HepG2 (cell line): ENCODE results near the gene HMGN4. TPM values are rescaled to one million over a fixed set of nuclear protein-coding genes. Genes with fewer than 3 reads are reported as not detected.

ENCODE experiments used
- EED ChIP-seq: sonication (generic); formaldehyde crosslinking; IDR thresholded peaks from 2 replicates; pipeline ENCODE4 v1.5.0; 2020; ENCODE audit warnings: mild to moderate bottlenecking, missing genetic modification reagents
- GABPB1 ChIP-seq: IDR thresholded peaks from 2 replicates; pipeline ENCODE4 v1.6.1; 2016; ENCODE audit warnings: mild to moderate bottlenecking, missing genetic modification reagents, moderate library complexity, missing compliant biosample characterization
- MYNN ChIP-seq: sonication (generic); formaldehyde crosslinking; IDR thresholded peaks from 2 replicates; pipeline ENCODE4 v1.4.0; 2020; ENCODE audit warnings: mild to moderate bottlenecking, low read depth, missing genetic modification reagents
- NCOR1 ChIP-seq: fragments of 200-600 bp; sonication (generic); IDR thresholded peaks from 2 replicates; pipeline ENCODE4 v1.7.0; 2017; ENCODE audit warnings: antibody characterized with exemption, low read length, borderline replicate concordance
- RAD51 ChIP-seq: fragments of 450-650 bp; IDR thresholded peaks from 2 replicates; pipeline ENCODE4 v1.6.1; 2016; ENCODE audit warnings: borderline replicate concordance
- STAG1 ChIP-seq: sonication (generic); formaldehyde crosslinking; IDR thresholded peaks from 2 replicates; pipeline ENCODE4 v1.4.0; 2020; ENCODE audit warnings: missing genetic modification reagents
- YEATS2 ChIP-seq: sonication (generic); formaldehyde crosslinking; IDR thresholded peaks from 2 replicates; pipeline ENCODE4 v1.4.0; 2020; ENCODE audit warnings: missing genetic modification reagents, borderline replicate concordance
- ZBTB8A ChIP-seq: sonication (generic); formaldehyde crosslinking; IDR thresholded peaks from 2 replicates; pipeline ENCODE4 v1.4.0; 2020; ENCODE audit warnings: mild to moderate bottlenecking, low read depth, missing genetic modification reagents, borderline replicate concordance
- ZNF567 ChIP-seq: sonication (generic); formaldehyde crosslinking; IDR thresholded peaks from 2 replicates; pipeline ENCODE4 v1.8.1; 2023; ENCODE audit warnings: mild to moderate bottlenecking, missing genetic modification reagents, borderline replicate concordance
- ZNF724P ChIP-seq: sonication (generic); formaldehyde crosslinking; IDR thresholded peaks from 2 replicates; pipeline ENCODE4 v1.8.0; 2022; ENCODE audit warnings: missing genetic modification reagents, borderline replicate concordance
- ZNF737 ChIP-seq: sonication (generic); formaldehyde crosslinking; IDR thresholded peaks from 2 replicates; pipeline ENCODE4 v1.5.0; 2020; ENCODE audit warnings: missing genetic modification reagents, mild to moderate bottlenecking, borderline replicate concordance
- ZNF891 ChIP-seq: sonication (generic); formaldehyde crosslinking; IDR thresholded peaks from 2 replicates; pipeline ENCODE4 v1.5.0; 2020; ENCODE audit warnings: mild to moderate bottlenecking, missing genetic modification reagents
- polyA plus RNA-seq, 8 experiments: library from polyadenylated mRNA; depleted of rRNA in 3 of 8; stranded (reverse) in 7 of 8; unstranded in 1 of 8; fragments of >200 nt; fragmentation: Illumina TruSeq in 4 of 8; extraction: Trizol in 4 of 8; gene quantifications; 2 replicates each; pipeline versions ENCODE4 v1.2.1 to v1.2.3, GENCODE V29; 2011 to 2016; ENCODE audit warnings: low read depth in 4 of 8, missing spikeins in 1 of 8, mixed read lengths in 1 of 8; ENCODE audit not compliant: insufficient read depth in 1 of 8
- total RNA-seq, 5 experiments: library from RNA; depleted of rRNA; stranded (reverse); fragments of >200 nt; fragmentation: Illumina TruSeq; extraction: Trizol; gene quantifications; 2 replicates each; pipeline ENCODE4 v1.2.3, GENCODE V29; 2016; ENCODE audit warnings: low read depth in 1 of 5
- TF ChIP-seq, protein P1 (sequence below): sonication (generic); formaldehyde crosslinking; IDR thresholded peaks from 2 replicates; pipeline ENCODE4 v1.9.0; 2022; ENCODE audit warnings: low read depth, missing genetic modification reagents
- TF ChIP-seq, protein P2 (sequence below): sonication (generic); formaldehyde crosslinking; IDR thresholded peaks from 2 replicates; pipeline ENCODE4 v1.5.0; 2020; ENCODE audit warnings: missing genetic modification reagents
- TF ChIP-seq, protein P3 (sequence below): IDR thresholded peaks from 2 replicates; pipeline ENCODE4 v1.6.1; 2016
- TF ChIP-seq, protein P4 (sequence below), 2 experiments: fragments of 450-650 bp in 1 of 2; sonication (generic) in 1 of 2; formaldehyde crosslinking; IDR thresholded peaks; 2 replicates each; pipeline versions ENCODE4 v1.5.0 to v1.8.0; 2020 to 2022; ENCODE audit warnings: mild to moderate bottlenecking in 1 of 2, missing genetic modification reagents in 1 of 2
- TF ChIP-seq, protein P5 (sequence below): sonication (generic); IDR thresholded peaks from 2 replicates; pipeline ENCODE4 v1.6.1; 2016; ENCODE audit warnings: low read depth, borderline replicate concordance
- TF ChIP-seq, protein P6 (sequence below), 2 experiments: sonication (generic) in 1 of 2; formaldehyde crosslinking in 1 of 2; IDR thresholded peaks; 2 replicates each; pipeline versions ENCODE4 v1.4.0 to v1.6.1; 2018 to 2020; ENCODE audit warnings: missing genetic modification reagents in 2 of 2, borderline replicate concordance in 1 of 2, low read depth in 1 of 2, mild to moderate bottlenecking in 1 of 2, missing biosample characterization in 1 of 2

The HMGN4 gene
- total and polyA plus RNA-seq, 2 of the 13 experiments (the other 11 are each of a cell fraction or from before 2014, with no cell fraction given): 39.9 to 52.1 TPM

DNA sequence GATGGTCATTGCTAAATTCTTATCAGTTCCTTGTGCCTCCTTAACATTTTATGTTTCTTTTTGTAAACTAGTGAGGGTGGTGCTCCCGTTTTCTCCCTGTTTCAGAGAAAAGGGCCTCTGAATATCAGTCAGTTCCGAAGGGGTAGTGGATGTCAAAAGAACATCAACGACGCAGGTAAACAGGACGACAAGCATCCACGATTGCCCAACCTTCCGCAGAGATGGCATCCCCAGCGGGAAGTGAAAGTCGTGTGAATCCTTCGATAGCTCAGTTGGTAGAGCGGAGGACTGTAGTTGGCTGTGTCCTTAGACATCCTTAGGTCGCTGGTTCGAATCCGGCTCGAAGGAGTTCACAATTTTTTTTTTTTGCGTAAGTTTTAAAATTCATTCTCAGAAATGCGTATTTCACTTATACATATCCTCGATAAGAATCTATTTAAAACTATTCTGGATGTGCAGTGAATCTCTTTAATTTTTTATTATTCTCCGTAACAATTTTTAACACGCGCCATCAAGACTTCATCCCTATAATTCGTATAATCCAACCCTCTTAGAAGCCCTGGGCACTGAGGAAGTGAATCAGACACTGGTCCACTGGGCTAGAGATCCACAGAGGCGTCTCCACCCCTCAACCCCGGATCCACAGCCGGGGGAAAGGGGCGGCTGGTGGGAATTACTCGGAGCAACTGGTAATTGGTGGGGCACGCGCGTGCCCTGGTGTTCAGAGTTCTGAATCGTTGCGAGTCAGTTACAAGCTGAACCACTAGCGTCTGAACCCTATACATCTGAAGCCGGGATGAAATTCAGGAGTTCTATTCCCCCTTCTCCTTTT is 30.7 kb downstream of the HMGN4 start (continued):
- TF ChIP-seq, protein P1, sequence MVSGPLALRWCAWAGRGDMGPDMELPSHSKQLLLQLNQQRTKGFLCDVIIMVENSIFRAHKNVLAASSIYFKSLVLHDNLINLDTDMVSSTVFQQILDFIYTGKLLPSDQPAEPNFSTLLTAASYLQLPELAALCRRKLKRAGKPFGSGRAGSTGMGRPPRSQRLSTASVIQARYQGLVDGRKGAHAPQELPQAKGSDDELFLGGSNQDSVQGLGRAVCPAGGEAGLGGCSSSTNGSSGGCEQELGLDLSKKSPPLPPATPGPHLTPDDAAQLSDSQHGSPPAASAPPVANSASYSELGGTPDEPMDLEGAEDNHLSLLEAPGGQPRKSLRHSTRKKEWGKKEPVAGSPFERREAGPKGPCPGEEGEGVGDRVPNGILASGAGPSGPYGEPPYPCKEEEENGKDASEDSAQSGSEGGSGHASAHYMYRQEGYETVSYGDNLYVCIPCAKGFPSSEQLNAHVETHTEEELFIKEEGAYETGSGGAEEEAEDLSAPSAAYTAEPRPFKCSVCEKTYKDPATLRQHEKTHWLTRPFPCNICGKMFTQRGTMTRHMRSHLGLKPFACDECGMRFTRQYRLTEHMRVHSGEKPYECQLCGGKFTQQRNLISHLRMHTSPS (CRISPR knock-in tag): no peak
- TF ChIP-seq, protein P2, sequence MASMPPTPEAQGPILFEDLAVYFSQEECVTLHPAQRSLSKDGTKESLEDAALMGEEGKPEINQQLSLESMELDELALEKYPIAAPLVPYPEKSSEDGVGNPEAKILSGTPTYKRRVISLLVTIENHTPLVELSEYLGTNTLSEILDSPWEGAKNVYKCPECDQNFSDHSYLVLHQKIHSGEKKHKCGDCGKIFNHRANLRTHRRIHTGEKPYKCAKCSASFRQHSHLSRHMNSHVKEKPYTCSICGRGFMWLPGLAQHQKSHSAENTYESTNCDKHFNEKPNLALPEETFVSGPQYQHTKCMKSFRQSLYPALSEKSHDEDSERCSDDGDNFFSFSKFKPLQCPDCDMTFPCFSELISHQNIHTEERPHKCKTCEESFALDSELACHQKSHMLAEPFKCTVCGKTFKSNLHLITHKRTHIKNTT (CRISPR knock-in tag): peak; percentile 96; the same call in 1 of the 2 replicates
- TF ChIP-seq NCOR1 (peak; percentile 78), ZNF567 (no peak), ZNF891 (CRISPR knock-in tag) (no peak), ZNF724P (CRISPR knock-in tag) (no peak), STAG1 (CRISPR knock-in tag) (peak; percentile 21; the same call in 1 of the 2 replicates), MYNN (CRISPR knock-in tag) (no peak), YEATS2 (CRISPR knock-in tag) (peak; percentile 68; the same call in 1 of the 2 replicates), RAD51 (no peak), EED (CRISPR knock-in tag) (no peak), ZBTB8A (CRISPR knock-in tag) (no peak; the same call in 1 of the 2 replicates), GABPB1 (CRISPR knock-in tag) (no peak; the same call in 1 of the 2 replicates), ZNF737 (no peak; the same call in 1 of the 2 replicates)
- TF ChIP-seq, protein P3, sequence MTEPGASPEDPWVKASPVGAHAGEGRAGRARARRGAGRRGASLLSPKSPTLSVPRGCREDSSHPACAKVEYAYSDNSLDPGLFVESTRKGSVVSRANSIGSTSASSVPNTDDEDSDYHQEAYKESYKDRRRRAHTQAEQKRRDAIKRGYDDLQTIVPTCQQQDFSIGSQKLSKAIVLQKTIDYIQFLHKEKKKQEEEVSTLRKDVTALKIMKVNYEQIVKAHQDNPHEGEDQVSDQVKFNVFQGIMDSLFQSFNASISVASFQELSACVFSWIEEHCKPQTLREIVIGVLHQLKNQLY (CRISPR knock-in tag): peak; percentile 66; the same call in 1 of the 2 replicates
- TF ChIP-seq, protein P4, sequence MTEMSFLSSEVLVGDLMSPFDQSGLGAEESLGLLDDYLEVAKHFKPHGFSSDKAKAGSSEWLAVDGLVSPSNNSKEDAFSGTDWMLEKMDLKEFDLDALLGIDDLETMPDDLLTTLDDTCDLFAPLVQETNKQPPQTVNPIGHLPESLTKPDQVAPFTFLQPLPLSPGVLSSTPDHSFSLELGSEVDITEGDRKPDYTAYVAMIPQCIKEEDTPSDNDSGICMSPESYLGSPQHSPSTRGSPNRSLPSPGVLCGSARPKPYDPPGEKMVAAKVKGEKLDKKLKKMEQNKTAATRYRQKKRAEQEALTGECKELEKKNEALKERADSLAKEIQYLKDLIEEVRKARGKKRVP (CRISPR knock-in tag; IDR thresholded peaks at IDR 0.05): peak in 1 of 2 experiments; percentile 50; a peak in 2 of 4 replicates
- TF ChIP-seq, protein P5, sequence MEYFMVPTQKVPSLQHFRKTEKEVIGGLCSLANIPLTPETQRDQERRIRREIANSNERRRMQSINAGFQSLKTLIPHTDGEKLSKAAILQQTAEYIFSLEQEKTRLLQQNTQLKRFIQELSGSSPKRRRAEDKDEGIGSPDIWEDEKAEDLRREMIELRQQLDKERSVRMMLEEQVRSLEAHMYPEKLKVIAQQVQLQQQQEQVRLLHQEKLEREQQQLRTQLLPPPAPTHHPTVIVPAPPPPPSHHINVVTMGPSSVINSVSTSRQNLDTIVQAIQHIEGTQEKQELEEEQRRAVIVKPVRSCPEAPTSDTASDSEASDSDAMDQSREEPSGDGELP: no peak; the same call in 1 of the 2 replicates
- TF ChIP-seq, protein P6, sequence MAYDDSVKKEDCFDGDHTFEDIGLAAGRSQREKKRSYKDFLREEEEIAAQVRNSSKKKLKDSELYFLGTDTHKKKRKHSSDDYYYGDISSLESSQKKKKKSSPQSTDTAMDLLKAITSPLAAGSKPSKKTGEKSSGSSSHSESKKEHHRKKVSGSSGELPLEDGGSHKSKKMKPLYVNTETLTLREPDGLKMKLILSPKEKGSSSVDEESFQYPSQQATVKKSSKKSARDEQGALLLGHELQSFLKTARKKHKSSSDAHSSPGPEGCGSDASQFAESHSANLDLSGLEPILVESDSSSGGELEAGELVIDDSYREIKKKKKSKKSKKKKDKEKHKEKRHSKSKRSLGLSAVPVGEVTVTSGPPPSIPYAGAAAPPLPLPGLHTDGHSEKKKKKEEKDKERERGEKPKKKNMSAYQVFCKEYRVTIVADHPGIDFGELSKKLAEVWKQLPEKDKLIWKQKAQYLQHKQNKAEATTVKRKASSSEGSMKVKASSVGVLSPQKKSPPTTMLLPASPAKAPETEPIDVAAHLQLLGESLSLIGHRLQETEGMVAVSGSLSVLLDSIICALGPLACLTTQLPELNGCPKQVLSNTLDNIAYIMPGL (CRISPR knock-in tag; IDR thresholded peaks at IDR 0.05; ENCODE audit: borderline replicate concordance in 1 of 2, low read depth in 1 of 2): peak; percentile 99 to 100
